D721Med (cell line): ENCODE data around the gene MTHFD2.

ENCODE experiments used
- DNase-seq: peaks from one replicate; pipeline ENCODE4 v3.0.0; 2011; ENCODE audit warnings: low spot score; ENCODE audit not compliant: insufficient read length
- FAIRE-seq: peaks from 2 replicates; lab custom pipeline; 2011; peaks lifted over from hg19 to GRCh38; lab: Jason Lieb, UNC
- TF ChIP-seq, protein P1 (sequence below): IDR thresholded peaks from 2 replicates; pipeline ENCODE4 v1.5.1; 2012; ENCODE audit warnings: mild to moderate bottlenecking, control low read depth; ENCODE audit not compliant: insufficient read depth; ENCODE audit errors: missing control alignments

Gene MTHFD2

DNA sequence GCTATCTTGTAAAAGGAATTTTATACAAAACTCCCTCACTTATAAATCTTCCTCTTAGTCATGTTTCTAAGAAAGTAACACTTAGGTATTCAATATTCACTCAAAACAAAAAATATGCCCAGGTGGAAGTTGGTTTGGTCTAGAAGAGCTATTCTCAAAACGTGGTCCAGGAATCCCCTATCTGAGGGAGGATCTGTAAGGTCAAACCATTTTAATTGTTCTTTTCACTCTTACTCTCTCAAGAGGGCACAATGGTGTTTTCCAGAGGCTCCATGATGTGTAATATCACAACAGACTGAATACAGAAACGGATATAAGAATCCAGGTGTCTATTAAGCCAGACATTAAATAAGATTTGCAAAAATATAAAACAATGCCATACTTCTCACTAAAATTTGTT is 29.7 kb upstream of the MTHFD2 start:
- no peak for DNase-seq
- FAIRE-seq: no peak
- TF ChIP-seq, protein P1, sequence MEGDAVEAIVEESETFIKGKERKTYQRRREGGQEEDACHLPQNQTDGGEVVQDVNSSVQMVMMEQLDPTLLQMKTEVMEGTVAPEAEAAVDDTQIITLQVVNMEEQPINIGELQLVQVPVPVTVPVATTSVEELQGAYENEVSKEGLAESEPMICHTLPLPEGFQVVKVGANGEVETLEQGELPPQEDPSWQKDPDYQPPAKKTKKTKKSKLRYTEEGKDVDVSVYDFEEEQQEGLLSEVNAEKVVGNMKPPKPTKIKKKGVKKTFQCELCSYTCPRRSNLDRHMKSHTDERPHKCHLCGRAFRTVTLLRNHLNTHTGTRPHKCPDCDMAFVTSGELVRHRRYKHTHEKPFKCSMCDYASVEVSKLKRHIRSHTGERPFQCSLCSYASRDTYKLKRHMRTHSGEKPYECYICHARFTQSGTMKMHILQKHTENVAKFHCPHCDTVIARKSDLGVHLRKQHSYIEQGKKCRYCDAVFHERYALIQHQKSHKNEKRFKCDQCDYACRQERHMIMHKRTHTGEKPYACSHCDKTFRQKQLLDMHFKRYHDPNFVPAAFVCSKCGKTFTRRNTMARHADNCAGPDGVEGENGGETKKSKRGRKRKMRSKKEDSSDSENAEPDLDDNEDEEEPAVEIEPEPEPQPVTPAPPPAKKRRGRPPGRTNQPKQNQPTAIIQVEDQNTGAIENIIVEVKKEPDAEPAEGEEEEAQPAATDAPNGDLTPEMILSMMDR: no peak

DNA sequence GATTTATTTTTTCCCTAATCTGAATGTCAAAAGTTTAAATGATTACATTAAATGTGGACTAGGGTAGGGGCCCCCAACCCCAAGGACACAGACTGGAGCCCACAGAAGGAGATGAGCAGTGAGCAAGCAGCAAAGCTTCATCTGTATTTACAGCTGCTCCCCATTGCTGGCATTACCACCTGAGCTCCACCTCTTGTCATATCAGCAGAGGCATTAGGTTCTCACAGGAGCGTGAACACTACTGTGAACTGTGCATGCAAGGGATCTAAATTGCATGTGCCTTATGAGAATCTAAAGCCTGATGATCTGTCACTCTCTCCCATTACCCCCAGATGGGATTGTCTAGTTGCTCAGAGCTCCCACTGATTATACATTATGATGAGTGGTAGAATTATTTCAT is 23.5 kb upstream of the MTHFD2 start:
- TF ChIP-seq, protein P1: no peak
- DNase-seq (no peak), FAIRE-seq (no peak)

GRCh38 chr2:74177696-74178095 is 20.7 kb upstream of the MTHFD2 start:
- TF ChIP-seq, protein P1: no peak
- no peak for FAIRE-seq
- DNase-seq: no peak

GRCh38 chr2:74178211-74179062 is 20.0 kb upstream of the MTHFD2 start, which contains the start of gene MOB1A:
MOB1A (minus strand) TSS chr2:74178879; CDS start chr2:74178674, 205 bp downstream.
- DNase-seq: peak; percentile 70
- TF ChIP-seq, protein P1: no peak
- no peak for FAIRE-seq

DNA sequence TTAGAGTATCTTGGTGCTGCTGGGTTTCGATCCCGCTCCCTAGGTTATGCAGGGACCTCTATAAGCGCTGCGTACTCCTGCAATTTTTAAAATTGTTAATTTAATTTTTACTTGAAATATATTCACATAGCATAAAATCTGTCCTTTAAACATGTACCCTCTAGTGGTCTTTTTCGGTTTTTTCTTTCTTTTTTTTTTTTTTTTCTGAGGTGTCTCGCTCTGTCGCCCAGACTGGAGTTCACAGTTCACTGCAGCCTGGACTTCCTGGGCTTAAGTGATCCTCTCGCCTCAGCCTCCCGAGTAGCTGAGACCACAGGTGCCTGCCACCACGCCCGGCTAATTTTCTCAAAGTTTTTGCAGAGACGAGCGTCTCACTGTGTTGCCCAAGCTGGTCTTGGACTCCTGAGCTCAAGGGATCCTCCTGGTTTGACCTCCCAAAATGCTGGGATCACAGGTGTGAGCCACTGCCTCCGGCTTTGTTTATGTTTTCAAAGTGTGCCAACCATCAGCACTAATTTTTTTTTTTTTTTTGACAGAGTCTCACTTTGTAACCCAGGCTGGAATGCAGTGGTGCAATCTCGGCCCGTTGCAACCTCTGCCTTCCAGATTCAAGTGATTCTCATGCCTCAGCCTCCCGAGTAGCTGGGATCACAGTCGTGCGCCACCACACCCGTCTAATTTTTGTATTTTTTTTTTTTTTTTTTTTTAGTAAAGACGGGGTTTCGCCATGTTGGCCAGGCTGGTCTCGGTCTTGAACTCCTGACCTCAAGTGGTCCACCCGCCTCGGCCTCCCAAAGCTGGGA is 19.2 kb upstream of the MTHFD2 start:
- FAIRE-seq: no peak
- no peak for DNase-seq
- TF ChIP-seq, protein P1: no peak

- FAIRE-seq (peak; percentile 82), DNase-seq (no peak)
- TF ChIP-seq, protein P1: no peak
Measured at GRCh38 chr2:74181739-74182138, 16.7 kb upstream of the MTHFD2 start.
